HG03460 (cell line): ENCODE results near the gene MICAL2.

Experiments
- ATAC-seq: cut with Tn5 transposase; IDR thresholded peaks from one replicate; pipeline ENCODE4 v1.9.1; 2021; ENCODE audit not compliant: unreplicated experiment

Gene MICAL2

GRCh38 chr11:12117200-12117599 is 6.8 kb downstream of the MICAL2 start:
- no peak for ATAC-seq

- ATAC-seq, result no peak
Observed at GRCh38 chr11:12117611-12118010, 7.2 kb downstream of the MICAL2 start.

GRCh38 chr11:12118949-12119348 is 8.6 kb downstream of the MICAL2 start:
- no peak for ATAC-seq

GRCh38 chr11:12119502-12119901 is 9.1 kb downstream of the MICAL2 start:
- ATAC-seq, result no peak

GRCh38 chr11:12120031-12121008 is 9.9 kb downstream of the MICAL2 start:
- no peak for ATAC-seq

GRCh38 chr11:12121011-12121410 is 10.6 kb downstream of the MICAL2 start:
- ATAC-seq, result no peak

GRCh38 chr11:12121517-12121916 is 11.1 kb downstream of the MICAL2 start:
- no peak for ATAC-seq

GRCh38 chr11:12122083-12122482 is 11.7 kb downstream of the MICAL2 start:
- ATAC-seq, result no peak

- ATAC-seq, result no peak
Observed at GRCh38 chr11:12123273-12123672, 12.9 kb downstream of the MICAL2 start.

GRCh38 chr11:12123799-12124198 is 13.4 kb downstream of the MICAL2 start:
- no peak for ATAC-seq

GRCh38 chr11:12124306-12124705 is 13.9 kb downstream of the MICAL2 start:
- ATAC-seq, result no peak

GRCh38 chr11:12125609-12126149 is 15.3 kb downstream of the MICAL2 start:
- no peak for ATAC-seq

GRCh38 chr11:12126344-12127019 is 16.1 kb downstream of the MICAL2 start:
- no peak for ATAC-seq

GRCh38 chr11:12127206-12127898 is 17.0 kb downstream of the MICAL2 start:
- ATAC-seq, result no peak

- no peak for ATAC-seq
Observed at GRCh38 chr11:12128301-12128751, 17.9 kb downstream of the MICAL2 start.

GRCh38 chr11:12129227-12129626 is 18.8 kb downstream of the MICAL2 start:
- ATAC-seq, result no peak

- ATAC-seq, result no peak
Observed at GRCh38 chr11:12130180-12130980, 20.0 kb downstream of the MICAL2 start.

GRCh38 chr11:12131943-12132789 is 21.8 kb downstream of the MICAL2 start:
- ATAC-seq, result no peak

GRCh38 chr11:12132790-12133145 is 22.4 kb downstream of the MICAL2 start:
- no peak for ATAC-seq
